Keratinocyte (primary cell): ENCODE measurements around the gene OR2F1.

Experiments
- CTCF ChIP-seq, 3 experiments: IDR thresholded peaks in 1 of 3; conservative IDR thresholded peaks in 1 of 3; optimal IDR thresholded peaks in 1 of 3; 2 replicates in 2 of 3; 3 replicates in 1 of 3; pipeline versions ENCODE3 to v1.5.1; 2011; ENCODE audit warnings: low read length in 3 of 3, mild to moderate bottlenecking in 3 of 3, moderate library complexity in 2 of 3, control low read depth in 1 of 3, inconsistent platforms in 1 of 3; ENCODE audit not compliant: insufficient read depth in 2 of 3; ENCODE audit errors: extremely low read depth in 1 of 3
- EZH2 ChIP-seq: IDR thresholded peaks from one replicate; pipeline ENCODE4 v1.6.1; 2012; ENCODE audit warnings: inconsistent platforms, mild to moderate bottlenecking, low read length, moderate library complexity

DNA sequence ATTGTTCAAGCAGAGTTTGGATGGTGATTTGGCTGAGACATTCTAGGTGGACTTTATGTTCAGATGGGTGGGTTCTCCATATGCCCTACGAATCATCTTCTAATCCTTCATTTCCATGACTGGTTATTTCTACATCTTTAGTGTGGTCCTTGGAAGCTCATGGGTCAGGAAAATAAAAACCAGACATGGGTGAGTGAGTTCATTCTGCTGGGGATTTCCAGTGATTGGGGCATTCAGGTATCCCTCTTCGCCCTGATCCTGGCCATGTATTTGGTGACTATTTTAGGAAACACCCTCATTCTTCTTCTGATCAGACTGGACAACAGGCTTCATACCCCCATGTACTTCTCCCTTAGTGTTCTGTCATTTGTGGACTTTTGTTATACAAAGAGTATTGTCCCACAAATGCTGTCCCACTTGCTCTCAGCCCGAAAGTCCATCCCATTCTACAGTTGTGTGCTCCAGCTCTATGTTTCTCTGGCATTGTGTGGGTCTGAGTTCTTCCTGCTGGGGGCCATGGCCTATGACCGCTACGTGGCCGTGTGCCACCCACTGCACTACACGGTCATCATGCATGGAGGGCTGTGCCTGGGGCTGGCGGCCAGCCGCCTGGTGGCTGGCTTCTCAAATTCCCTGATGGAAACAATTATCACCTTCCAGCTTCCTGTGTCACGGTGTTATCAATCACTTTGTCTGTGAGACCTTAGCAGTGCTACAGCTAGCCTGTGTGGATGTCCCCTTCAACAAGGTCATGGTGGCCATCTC lies 26.3 kb downstream of the OR2F1 start:
- no peak for TF ChIP-seq CTCF (optimal IDR thresholded peaks at IDR 0.05 in 1 of 3, IDR thresholded peaks at IDR 0.05 in 1 of 3, conservative IDR thresholded peaks at IDR 0.05 in 1 of 3; ENCODE audit: extremely low read depth in 1 of 3, insufficient read depth in 2 of 3, low read length in 3 of 3)
- no peak for TF ChIP-seq EZH2
